Measurements from ENCODE around the gene CENPV.

CENPV gene

GRCh38 chr17:16358394-16358793, 5.1 kb upstream of the CENPV start:
- DNase-seq = no peak

- no peak for DNase-seq
Observed at GRCh38 chr17:16354585-16354984, 1.3 kb upstream of the CENPV start.

- peak; percentile 25 to 57 (median 29) for DNase-seq
Observed at GRCh38 chr17:16352667-16353316, 477 bp downstream of the CENPV start.

GRCh38 chr17:16352303-16352666, 984 bp downstream of the CENPV start:
- peak in 2 of 3 donors; percentile 10 to 25 for DNase-seq

GRCh38 chr17:16351831-16352230, 1.4 kb downstream of the CENPV start:
- peak in 1 of 3 donors; percentile 13 for DNase-seq

GRCh38 chr17:16349431-16349830, 3.8 kb downstream of the CENPV start:
- no peak for DNase-seq

- no peak for DNase-seq
Observed at GRCh38 chr17:16348586-16348985, 4.7 kb downstream of the CENPV start.

GRCh38 chr17:16346721-16347271, 6.5 kb downstream of the CENPV start:
- DNase-seq = no peak

GRCh38 chr17:16345565-16345964, 7.7 kb downstream of the CENPV start:
- DNase-seq = no peak

- no peak for DNase-seq
Observed at GRCh38 chr17:16343569-16343968, 9.7 kb downstream of the CENPV start.

GRCh38 chr17:16342979-16343378, 10.3 kb downstream of the CENPV start:
- DNase-seq = no peak

- no peak for DNase-seq
Observed at GRCh38 chr17:16339959-16340358, 13.3 kb downstream of the CENPV start.

- DNase-seq = no peak
Observed at GRCh38 chr17:16339402-16339801, 13.9 kb downstream of the CENPV start.

- DNase-seq = no peak
Observed at GRCh38 chr17:16338391-16338790, 14.9 kb downstream of the CENPV start.

GRCh38 chr17:16329519-16330271, 23.6 kb downstream of the CENPV start:
- no peak for DNase-seq

GRCh38 chr17:16328997-16329396, 24.3 kb downstream of the CENPV start:
- DNase-seq = no peak

GRCh38 chr17:16327018-16327417, 26.3 kb downstream of the CENPV start:
- no peak for DNase-seq

GRCh38 chr17:16325964-16326363, 27.3 kb downstream of the CENPV start:
- no peak for DNase-seq

GRCh38 chr17:16322636-16323035, 30.6 kb downstream of the CENPV start:
- DNase-seq = no peak

GRCh38 chr17:16319969-16320368, 33.3 kb downstream of the CENPV start:
- DNase-seq = no peak

- no peak for DNase-seq
Observed at GRCh38 chr17:16314859-16315258, 38.4 kb downstream of the CENPV start.

- DNase-seq = no peak
Observed at GRCh38 chr17:16314189-16314588, 39.1 kb downstream of the CENPV start.

- no peak for DNase-seq
Observed at GRCh38 chr17:16313139-16314090, 39.9 kb downstream of the CENPV start.
